Adrenal gland (tissue), 12 donors: ENCODE data around the gene RNF166. TPM values are rescaled to one million over a fixed set of nuclear protein-coding genes. Genes with fewer than 3 reads are reported as not detected.

ENCODE experiments used
- DNase-seq, 7 donors: peaks; one replicate each; pipeline ENCODE4 v3.0.0-alpha.2; 2019 to 2020
- H3K27ac ChIP-seq, 5 donors: fragments of 200-600 bp; sonication (generic) in 4 of 5; 1 replicate in 3 of 5; 2 replicates in 2 of 5; pipeline versions ENCODE4 v1.5.1 to v1.8.0; 2016 to 2020; ENCODE audit warnings: mild to moderate bottlenecking in 1 of 5
- H3K27me3 ChIP-seq: fragments of 200-600 bp; 2 replicates; pipeline ENCODE4 v1.8.0; 2021
- H3K36me3 ChIP-seq, 2 donors: fragments of 200-600 bp; replicated peaks in 1 of 2; 1 replicate in 1 of 2; 2 replicates in 1 of 2; pipeline versions ENCODE4 v1.5.1 to v1.8.0; 2018 to 2022
- H3K4me1 ChIP-seq, 2 donors: fragments of 200-600 bp; replicated peaks in 1 of 2; 1 replicate in 1 of 2; 2 replicates in 1 of 2; pipeline versions ENCODE4 v1.5.1 to v1.8.0; 2018 to 2021
- H3K4me3 ChIP-seq, 4 donors: fragments of 200-600 bp; sonication (generic) in 3 of 4; one replicate each; pipeline ENCODE4 v1.5.1; 2016 to 2018
- H3K9me3 ChIP-seq, 3 donors: fragments of 200-600 bp; sonication (generic) in 1 of 3; replicated peaks in 1 of 3; 1 replicate in 2 of 3; 2 replicates in 1 of 3; pipeline versions ENCODE4 v1.5.1 to v1.8.0; 2016 to 2021
- CTCF ChIP-seq, 6 experiments: fragments of 450-650 bp in 4 of 6; fragments of 200-600 bp in 2 of 6; sonication (generic) in 1 of 6; IDR thresholded peaks; 1 replicate in 5 of 6; 2 replicates in 1 of 6; pipeline versions ENCODE4 v1.5.1 to v1.8.0; 2016 to 2021; ENCODE audit warnings: antibody characterized with exemption in 6 of 6, mild to moderate bottlenecking in 2 of 6, moderate library complexity in 1 of 6
- POLR2A ChIP-seq, 2 donors: fragments of 450-650 bp; IDR thresholded peaks; one replicate each; pipeline ENCODE4 v1.6.1; 2017; ENCODE audit warnings: antibody characterized with exemption in 2 of 2, mild to moderate bottlenecking in 2 of 2, moderate library complexity in 1 of 2
- WGBS, 4 donors: extraction: QIAGEN DNeasy Blood & Tissue Kit in 2 of 4; methylation state at CpG; one replicate each; pipeline versions ENCODE4 v1.1.5 to v1.1.7; 2013 to 2017; 5-methylcytosine and 5-hydroxymethylcytosine counted together
- intact Hi-C, 2 donors: fragments of 100-400 bp; cut with DNase I; formaldehyde crosslinking; loops; one replicate each; pipeline versions ENCODE4 v1.14.1 to v1.15.0; 2022 to 2023
- polyA plus RNA-seq, 3 donors: library from polyadenylated mRNA; stranded (reverse); fragments of 200-250 nt in 2 of 3; fragments of 350-450 nt in 1 of 3; fragmentation: Illumina TruSeq in 1 of 3; extraction: RNeasy Lipid Tissue Mini Kit (QIAGEN cat#74804) in 1 of 3; gene quantifications; one replicate each; pipeline ENCODE4 v1.2.3, GENCODE V29; 2013 to 2014
- total RNA-seq, 9 donors: library from RNA; depleted of rRNA in 4 of 9; stranded (reverse); fragments of >200 nt in 4 of 9; fragments of 120-200 nt in 1 of 9; fragmentation: NEBNext Ultra II Directional in 1 of 9; extraction: Animal tissue kit (Norgen Biotek cat#: 25700) in 1 of 9; gene quantifications; one replicate each; pipeline versions ENCODE4 v1.1.0 to v1.2.4, GENCODE V29; 2013 to 2023
- donor health status: healthy with polysubstance abuse.
- donor health status: Bipolar disorder and iron deficiency.
- donor health status: DM: yes; HTN: yes; CAD: no.
- donor health status: DM: no; HTN: no; CAD: no.
- donor health status: DM: no; HTN: no; CAD: no.
- donor health status: DM: yes; HTN: yes; CAD: no.

The RNF166 gene
- total and polyA plus RNA-seq, 12 donors, result 3.0 to 86.3 (median 28.5) TPM

- Histone ChIP-seq H3K4me1 (peaks cover 0 to 4% of the 10 kb centered on the region in 2 donors), H3K27me3 (no peaks in the 10 kb centered on the region), H3K27ac (no peak overlapping the region), H3K4me3 (no peak overlapping the region), H3K36me3 (peaks cover 0 to 35% of the 10 kb centered on the region in 2 donors), H3K9me3 (no peaks in the 10 kb centered on the region)
- WGBS, 4 donors, result 88 to 98% (median 93%) methylated on average over 4 to 27 of the region's 27 CpGs
- TF ChIP-seq POLR2A (IDR thresholded peaks at IDR 0.05), result no peak
- no peak for TF ChIP-seq CTCF (IDR thresholded peaks at IDR 0.05)
- no peak for DNase-seq
- intact Hi-C loops, result no loop called here
Observed at GRCh38 chr16:88733630-88734360, 27.6 kb upstream of the RNF166 start.

GRCh38 chr16:88732961-88733294 is 26.7 kb upstream of the RNF166 start:
- TF ChIP-seq CTCF (IDR thresholded peaks at IDR 0.05), result no peak
- no peak for TF ChIP-seq POLR2A (IDR thresholded peaks at IDR 0.05)
- H3K36me3 ChIP-seq, result peaks cover 0 to 35% of the 10 kb centered on the region in 2 donors

GRCh38 chr16:88732172-88732960 is 26.2 kb upstream of the RNF166 start:
- no peak for DNase-seq
- TF ChIP-seq POLR2A (IDR thresholded peaks at IDR 0.05) (no peak), CTCF (IDR thresholded peaks at IDR 0.05) (no peak)
- Histone ChIP-seq H3K9me3 (no peaks in the 10 kb centered on the region), H3K4me1 (peaks cover 0 to 2% of the 10 kb centered on the region in 2 donors), H3K4me3 (no peak overlapping the region), H3K36me3 (peaks cover 0 to 35% of the 10 kb centered on the region in 2 donors), H3K27ac (no peak overlapping the region), H3K27me3 (no peaks in the 10 kb centered on the region)
- WGBS, 4 donors, result 52 to 88% (median 86%) methylated on average over 3 to 30 of the region's 30 CpGs
- intact Hi-C loops, result no loop called here

More at GRCh38 chr16:88732961-88733294, 26.7 kb upstream of the RNF166 start:
- Histone ChIP-seq H3K27me3 (no peaks in the 10 kb centered on the region), H3K4me3 (no peak overlapping the region), H3K9me3 (no peaks in the 10 kb centered on the region), H3K4me1 (peaks cover 0 to 4% of the 10 kb centered on the region in 2 donors), H3K27ac (no peak overlapping the region)
- 87 to 97% (median 91%) methylated on average over 6 to 13 of the region's 13 CpGs for WGBS, 4 donors
- DNase-seq, result no peak
- intact Hi-C loops, result no loop called here

- 60 to 96% (median 77%) methylated on average over 5 to 15 of the region's 15 CpGs for WGBS, 4 donors
- H3K9me3 ChIP-seq, result no peaks in the 10 kb centered on the region
- H3K4me3 ChIP-seq, result no peak overlapping the region
- DNase-seq, result peak in 2 of 7 donors; percentile 28 to 43
- no peaks in the 10 kb centered on the region for H3K4me1 ChIP-seq
- TF ChIP-seq POLR2A (IDR thresholded peaks at IDR 0.05) (no peak), CTCF (IDR thresholded peaks at IDR 0.05) (no peak)
- no peak overlapping the region for H3K27ac ChIP-seq
- intact Hi-C loops, result no loop called here
- no peaks in the 10 kb centered on the region for H3K27me3 ChIP-seq
- peaks cover 0 to 40% of the 10 kb centered on the region in 2 donors for H3K36me3 ChIP-seq
Observed at GRCh38 chr16:88731699-88732098, 25.5 kb upstream of the RNF166 start.
